Raji (cell line): ENCODE results near the gene LRGUK.

Source experiments
- POLR2A ChIP-seq: IDR thresholded peaks from 2 replicates; pipeline ENCODE4 v1.6.1; 2011; ENCODE audit warnings: low read depth, low read length, control low read depth; ENCODE audit not compliant: insufficient read depth

LRGUK gene

DNA sequence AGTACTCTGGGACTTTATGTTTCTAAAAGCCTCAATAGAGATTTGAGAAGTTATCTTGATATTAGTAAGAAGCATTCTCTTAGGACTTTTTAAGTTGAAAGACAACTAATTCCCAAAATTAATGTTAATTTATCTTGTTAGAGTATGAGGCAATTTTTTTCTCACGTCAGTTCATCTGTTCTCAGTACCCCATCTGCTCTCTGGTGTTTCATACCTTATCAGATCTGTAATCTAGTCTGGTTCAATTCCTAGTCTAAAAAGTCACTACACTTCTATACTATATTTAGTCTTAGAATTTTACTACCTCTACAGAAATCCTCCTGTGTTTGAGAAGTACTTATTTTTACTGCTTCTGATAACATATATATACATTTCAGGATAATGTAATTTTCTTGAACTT lies 66.1 kb downstream of the LRGUK start:
- TF ChIP-seq POLR2A = no peak

DNA sequence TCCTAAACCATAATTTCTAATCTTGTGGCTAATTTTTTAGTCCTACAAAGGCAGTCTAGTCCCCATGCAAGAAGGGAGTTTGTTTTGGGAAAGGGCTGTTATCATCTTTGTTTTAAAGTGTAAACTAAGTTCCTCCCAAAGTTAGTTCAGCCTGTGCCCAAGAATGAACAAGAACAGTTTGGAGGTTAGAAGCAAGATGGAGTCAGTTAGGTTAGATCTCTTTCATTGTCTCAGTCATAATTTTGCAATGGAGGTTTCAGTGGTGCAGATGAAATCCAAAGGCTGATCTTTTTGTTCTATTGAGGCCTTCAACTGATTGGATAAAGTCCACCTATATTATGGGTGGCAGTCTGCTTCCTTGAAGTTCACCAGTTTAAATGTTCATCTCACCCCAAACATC lies 68.1 kb downstream of the LRGUK start:
- no peak for TF ChIP-seq POLR2A

DNA sequence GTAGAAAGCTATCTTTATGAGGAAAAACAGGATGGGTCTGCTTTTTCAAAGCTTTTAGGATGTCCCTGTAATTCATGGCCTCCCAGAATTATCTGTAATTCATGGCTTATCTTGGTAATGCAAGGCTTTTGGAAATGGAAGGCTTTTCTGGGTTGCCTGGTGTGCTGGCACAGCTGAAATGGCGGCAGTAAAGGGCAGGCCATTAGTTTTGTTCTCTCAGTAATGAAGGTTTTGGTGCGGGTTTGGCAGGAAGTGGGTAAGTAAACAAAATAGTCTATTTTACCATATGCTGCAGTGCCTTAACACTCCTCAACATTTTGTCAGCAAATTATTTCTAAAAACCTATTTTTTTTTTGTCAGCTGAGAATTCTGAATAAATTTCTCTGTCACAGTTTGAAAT lies 69.3 kb downstream of the LRGUK start:
- no peak for TF ChIP-seq POLR2A

- TF ChIP-seq POLR2A = no peak
Measured at GRCh38 chr7:134197345-134197744, 70.2 kb downstream of the LRGUK start.

DNA sequence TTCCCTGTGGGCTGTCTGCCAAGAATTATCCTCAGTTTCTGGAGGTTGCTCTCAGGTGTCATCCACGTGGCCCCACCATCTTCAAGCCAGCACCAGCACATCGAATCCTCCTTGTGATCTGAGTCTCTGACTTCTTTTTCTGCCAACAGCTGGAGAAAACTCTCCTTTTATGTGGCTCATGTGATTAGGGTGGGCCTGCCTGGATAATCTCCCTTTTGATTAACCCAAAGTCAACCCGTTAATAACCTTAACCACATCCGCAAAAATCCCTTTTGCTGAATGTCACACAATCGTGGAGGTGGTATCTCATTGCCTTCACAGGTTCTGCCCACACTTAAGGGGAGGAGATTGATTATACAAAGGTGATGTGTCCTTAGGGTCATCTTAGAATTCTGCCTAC lies 73.8 kb downstream of the LRGUK start:
- TF ChIP-seq POLR2A = no peak

- TF ChIP-seq POLR2A = no peak
Measured at GRCh38 chr7:134201569-134202261, 74.6 kb downstream of the LRGUK start.

DNA sequence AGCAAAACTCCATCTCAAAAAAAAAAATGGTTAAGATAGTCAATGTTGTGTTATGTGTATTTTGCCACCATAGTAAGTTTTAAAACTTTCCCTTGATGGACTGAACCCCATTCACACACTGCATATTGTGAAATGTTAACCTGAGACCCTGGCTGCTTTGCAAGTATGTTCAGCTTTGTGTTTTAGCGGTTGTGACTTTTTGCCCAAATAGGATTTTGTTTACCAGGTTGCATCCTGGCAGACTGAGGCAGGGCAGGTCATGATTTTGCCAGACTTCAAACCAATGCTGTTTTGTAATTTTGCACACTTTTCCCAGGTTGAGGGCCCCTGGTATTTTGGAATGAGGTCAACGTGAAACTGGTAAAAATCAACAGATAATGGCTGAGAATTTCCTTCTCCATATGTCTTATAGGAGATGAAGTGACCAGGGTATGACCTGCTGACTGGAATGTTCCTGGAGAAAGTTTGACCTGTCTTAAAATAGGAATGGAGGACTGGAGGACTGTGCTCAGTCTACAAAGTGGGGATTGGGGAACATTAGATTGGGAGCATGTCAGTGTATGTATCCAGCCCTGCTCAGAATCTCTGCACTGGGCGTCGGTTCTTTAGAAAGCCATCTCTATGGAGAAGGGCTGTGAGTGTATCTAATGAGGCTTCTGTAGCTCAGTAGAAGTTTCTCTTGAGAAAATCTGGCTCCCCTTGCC lies 76.2 kb downstream of the LRGUK start:
- TF ChIP-seq POLR2A = no peak

GRCh38 chr7:134209322-134210015 lies 82.3 kb downstream of the LRGUK start:
- no peak for TF ChIP-seq POLR2A

DNA sequence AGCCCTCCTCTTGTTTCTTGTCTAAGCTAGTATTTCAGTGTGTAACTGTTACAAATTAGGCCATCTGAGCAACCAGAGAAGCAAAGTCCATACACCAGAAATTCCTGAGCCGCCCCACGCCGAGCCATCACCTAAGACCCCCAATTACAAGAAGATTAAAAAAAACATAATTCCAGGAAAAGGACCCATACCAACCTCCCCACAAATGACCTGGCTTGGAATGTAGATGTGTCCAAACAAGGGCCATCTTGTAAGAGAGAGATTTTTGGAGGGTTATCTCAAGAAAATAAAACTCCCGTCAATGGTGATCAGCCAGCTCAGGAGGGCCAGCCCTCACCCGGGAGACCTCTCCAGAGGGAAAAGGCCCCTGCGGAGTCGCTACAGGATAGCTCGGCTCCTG lies 83.1 kb downstream of the LRGUK start:
- no peak for TF ChIP-seq POLR2A

GRCh38 chr7:134210976-134211663 lies 84.0 kb downstream of the LRGUK start:
- no peak for TF ChIP-seq POLR2A

DNA sequence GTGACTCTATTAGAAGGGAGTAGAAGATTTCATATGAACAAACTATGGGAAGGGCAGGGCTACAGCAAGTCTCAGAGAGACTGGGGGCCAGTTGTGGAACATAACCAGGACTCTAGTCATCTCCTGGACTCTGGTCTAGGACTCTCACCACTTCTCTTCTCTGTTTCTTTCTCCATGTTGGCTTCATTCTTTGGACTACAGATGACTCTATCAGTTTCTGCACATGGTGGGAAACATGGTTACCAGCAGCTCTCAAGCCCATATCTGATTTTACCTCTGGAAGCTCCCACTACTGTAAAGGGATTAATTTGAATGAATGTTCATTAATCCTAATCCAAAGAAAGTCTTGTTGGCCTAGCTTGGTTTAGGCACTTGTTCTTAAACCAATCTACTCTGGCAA lies 84.7 kb downstream of the LRGUK start:
- no peak for TF ChIP-seq POLR2A

DNA sequence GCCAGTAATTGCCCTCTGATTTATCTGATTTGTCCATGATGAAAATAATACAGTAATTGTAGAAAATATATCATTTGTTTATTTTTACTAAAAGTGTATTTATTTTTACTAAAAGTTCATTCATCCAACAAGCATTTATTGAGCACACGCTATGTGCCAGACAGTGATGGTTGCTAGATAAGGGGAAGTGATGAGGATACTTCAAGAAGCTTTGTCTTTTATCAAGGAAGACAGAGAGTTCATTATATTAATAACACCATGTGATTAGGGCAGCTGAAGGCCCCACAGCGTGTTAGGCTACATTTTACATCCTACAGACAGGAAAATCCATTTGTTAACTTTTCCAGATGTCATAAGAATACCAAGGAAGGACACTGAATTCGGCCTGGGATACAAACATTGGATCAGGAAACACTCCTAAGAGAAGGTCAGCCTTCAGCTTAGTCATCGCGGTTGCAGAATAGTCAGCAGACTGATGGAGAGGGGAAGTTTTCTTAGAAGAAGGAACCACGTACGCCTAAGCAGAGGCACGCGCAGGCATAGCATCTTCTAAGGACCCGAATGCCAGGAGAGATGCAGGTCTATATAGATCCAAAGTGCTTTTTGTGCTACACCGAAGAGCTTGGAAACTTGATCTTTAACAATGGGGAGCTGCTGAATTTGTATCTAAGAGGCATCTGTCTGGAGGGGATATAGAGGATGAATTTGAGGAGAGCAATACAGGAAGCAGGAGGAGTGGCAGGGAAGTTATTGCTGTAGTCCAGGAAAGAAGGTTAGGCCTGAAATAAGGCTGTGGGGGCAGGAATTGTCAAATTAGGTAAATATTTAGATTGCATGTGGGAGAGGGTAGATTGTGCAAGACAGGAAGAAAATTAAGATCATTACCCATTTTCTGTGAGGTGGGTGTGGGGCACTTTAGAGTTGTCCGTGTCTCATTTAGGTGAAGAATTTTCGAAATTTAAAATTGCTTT lies 85.7 kb downstream of the LRGUK start:
- no peak for TF ChIP-seq POLR2A

- TF ChIP-seq POLR2A = no peak
Measured at GRCh38 chr7:134220236-134220635, 93.1 kb downstream of the LRGUK start.

GRCh38 chr7:134234216-134234615 lies 107.1 kb downstream of the LRGUK start:
- TF ChIP-seq POLR2A = no peak
